Measurements from ENCODE around the gene APBA1. TPM values are rescaled to one million over a fixed set of nuclear protein-coding genes. Genes with fewer than 3 reads are reported as not detected.

APBA1 gene
- total and polyA plus RNA-seq, 11 donors: 0.61 to 6.2 (median 2.2) TPM

- TF ChIP-seq POLR2A (IDR thresholded peaks at IDR 0.05) (no peak), CTCF (IDR thresholded peaks at IDR 0.05) (no peak)
- 67 to 77% (median 70%) methylated on average over 6 of the region's 6 CpGs for WGBS, 4 donors
- DNase-seq: no peak
- Histone ChIP-seq H3K4me3 (no peak overlapping the region), H3K27ac (no peak overlapping the region), H3K4me1 (no peaks in the 10 kb centered on the region), H3K27me3 (no peaks in the 10 kb centered on the region), H3K36me3 (no peaks in the 10 kb centered on the region), H3K9me3 (no peaks in the 10 kb centered on the region)
- no peak for ATAC-seq
- intact Hi-C loops (cut with DNase I): no loop called here
Observed at GRCh38 chr9:69476016-69476415, 196.2 kb downstream of the APBA1 start.

GRCh38 chr9:69474821-69475220, 197.3 kb downstream of the APBA1 start:
- Histone ChIP-seq H3K4me1 (no peaks in the 10 kb centered on the region), H3K4me3 (no peak overlapping the region), H3K27ac (no peak overlapping the region), H3K27me3 (no peaks in the 10 kb centered on the region), H3K36me3 (no peaks in the 10 kb centered on the region), H3K9me3 (no peaks in the 10 kb centered on the region)
- ATAC-seq (no peak), DNase-seq (no peak)
- no peak for TF ChIP-seq CTCF (IDR thresholded peaks at IDR 0.05)
- TF ChIP-seq POLR2A (IDR thresholded peaks at IDR 0.05): no peak
- intact Hi-C loops (cut with DNase I): no loop called here
- 60 to 71% (median 62%) methylated on average over 4 of the region's 4 CpGs for WGBS, 4 donors

GRCh38 chr9:69472101-69472620, 200.0 kb downstream of the APBA1 start:
- H3K27ac ChIP-seq: no peak overlapping the region
- WGBS, 4 donors: 62 to 79% (median 73%) methylated on average over 2 of the region's 2 CpGs
- no peaks in the 10 kb centered on the region for H3K27me3 ChIP-seq
- H3K9me3 ChIP-seq: no peaks in the 10 kb centered on the region
- no peak overlapping the region for H3K4me3 ChIP-seq
- intact Hi-C loops (cut with DNase I): no loop called here
- H3K4me1 ChIP-seq: peaks cover 0 to 5% (median 0%) of the 10 kb centered on the region in 12 donors
- TF ChIP-seq CTCF (IDR thresholded peaks at IDR 0.05) (no peak), POLR2A (IDR thresholded peaks at IDR 0.05) (no peak)
- peaks cover 0 to 4% (median 0%) of the 10 kb centered on the region in 9 donors for H3K36me3 ChIP-seq
- DNase-seq (no peak), ATAC-seq (no peak)

GRCh38 chr9:69471433-69471832, 200.7 kb downstream of the APBA1 start:
- no peak for TF ChIP-seq CTCF (IDR thresholded peaks at IDR 0.05)
- TF ChIP-seq POLR2A (IDR thresholded peaks at IDR 0.05): no peak
- no peak overlapping the region for H3K4me3 ChIP-seq
- no peak for DNase-seq
- WGBS, 4 donors: 63 to 70% (median 66%) methylated on average over 2 of the region's 2 CpGs
- H3K36me3 ChIP-seq: peaks cover 0 to 9% (median 0%) of the 10 kb centered on the region in 9 donors
- no peaks in the 10 kb centered on the region for H3K9me3 ChIP-seq
- no peak for ATAC-seq
- intact Hi-C loops (cut with DNase I): no loop called here
- no peak overlapping the region for H3K27ac ChIP-seq
- H3K27me3 ChIP-seq: no peaks in the 10 kb centered on the region
- peaks cover 0 to 5% (median 0%) of the 10 kb centered on the region in 12 donors for H3K4me1 ChIP-seq

Data from heart left ventricle (tissue), 16 donors.